Measurements from ENCODE around the gene PHLPP1.
A peak's percentile ranks its signal among the peaks of the same experiment; 100 is the strongest.
"Not testable (repeated sequence)": the region's sequence is repeated elsewhere in the genome, so short reads cannot be mapped to it uniquely, and the experiment has no call there.

Gene PHLPP1

DNA sequence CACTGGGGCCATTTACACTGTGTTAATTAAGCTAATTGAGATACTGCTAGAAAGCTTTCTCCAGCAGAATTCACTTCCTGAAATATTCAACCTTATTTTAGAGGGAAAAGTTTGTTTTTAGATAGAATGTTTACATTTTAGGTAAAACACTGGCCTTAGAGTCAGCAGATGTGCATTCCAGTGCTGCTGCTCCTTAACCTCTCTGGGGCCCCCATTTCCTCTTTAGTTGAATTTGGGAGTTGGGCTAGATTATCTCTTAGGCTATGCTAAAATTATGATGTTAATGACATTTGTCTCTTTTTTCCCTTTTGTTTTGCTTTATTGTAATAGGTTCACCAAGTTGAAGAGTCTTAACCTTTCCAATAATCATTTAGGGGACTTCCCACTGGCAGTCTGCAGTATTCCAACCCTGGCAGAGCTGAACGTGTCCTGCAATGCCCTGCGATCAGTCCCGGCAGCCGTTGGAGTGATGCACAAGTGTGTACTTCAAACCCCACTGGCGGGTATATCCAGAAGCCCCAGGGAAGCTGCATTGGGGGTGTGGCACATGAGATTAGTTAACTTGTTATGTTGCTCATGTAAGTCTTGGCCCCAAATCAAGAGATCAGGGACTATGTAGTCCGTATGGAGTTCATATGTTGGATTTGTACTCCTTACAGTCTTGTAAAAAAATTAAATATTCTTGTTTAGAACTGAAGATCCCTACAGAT, 179.5 kb downstream of the PHLPP1 start:
- DNase-seq: no peak
- H3K4me3 Mint-ChIP-seq: no peak overlapping the region
- no peaks in the 10 kb centered on the region for H3K27me3 Mint-ChIP-seq
- H3K9me3 Mint-ChIP-seq: no peaks in the 10 kb centered on the region
- no peak for ATAC-seq
- H3K36me3 Mint-ChIP-seq (ENCODE audit: low read depth): peaks cover 23% of the 10 kb centered on the region
- no peak overlapping the region for H3K27ac Mint-ChIP-seq
- peaks cover 8% of the 10 kb centered on the region for H3K4me1 Mint-ChIP-seq

DNA sequence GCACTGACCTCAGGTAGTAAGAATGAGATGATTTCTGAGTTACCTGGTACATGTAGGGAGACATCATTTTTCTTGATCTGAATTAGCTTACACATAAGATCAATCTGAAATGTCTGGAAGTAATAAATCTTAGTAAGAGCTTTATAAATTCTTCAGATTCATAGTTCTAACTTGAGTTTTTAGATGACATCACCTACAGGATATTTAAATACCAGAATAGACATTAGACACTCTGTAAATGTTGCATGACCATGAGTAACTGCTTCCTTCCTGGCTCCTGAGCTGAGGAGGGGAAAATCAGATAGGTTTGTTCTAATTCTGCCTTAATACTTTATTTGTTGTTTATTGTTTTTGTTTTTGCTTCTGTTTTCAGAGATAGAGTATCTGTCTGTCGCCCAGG, 181.8 kb downstream of the PHLPP1 start:
- DNase-seq: no peak
- Mint-ChIP-seq H3K27me3 (no peaks in the 10 kb centered on the region), H3K4me3 (no peak overlapping the region), H3K4me1 (peaks cover 8% of the 10 kb centered on the region), H3K27ac (no peak overlapping the region), H3K9me3 (no peaks in the 10 kb centered on the region), H3K36me3 (ENCODE audit: low read depth) (peaks cover 25% of the 10 kb centered on the region)
- no peak for ATAC-seq

DNA sequence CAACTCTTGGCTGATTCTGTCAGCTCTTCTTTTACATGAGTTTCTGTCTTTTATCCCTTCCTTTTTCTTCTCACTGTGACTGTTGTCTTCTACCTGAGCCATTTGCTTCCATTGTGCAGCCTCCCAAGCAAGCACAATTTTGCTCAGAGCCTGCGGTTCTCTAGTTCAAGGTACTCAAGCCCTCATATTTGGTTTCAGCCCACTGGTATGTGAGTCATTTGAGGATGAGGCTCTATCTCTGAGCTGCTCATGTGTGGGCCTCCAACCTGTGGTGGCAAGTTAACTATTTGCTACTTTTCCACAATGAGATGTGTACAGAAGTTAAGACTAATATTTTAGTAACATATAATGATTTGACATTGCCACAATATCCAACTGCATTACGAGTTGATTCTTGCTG, 183.0 kb downstream of the PHLPP1 start:
- Mint-ChIP-seq H3K4me1 (peaks cover 8% of the 10 kb centered on the region), H3K9me3 (no peaks in the 10 kb centered on the region), H3K27me3 (no peaks in the 10 kb centered on the region), H3K27ac (no peak overlapping the region), H3K36me3 (ENCODE audit: low read depth) (peaks cover 26% of the 10 kb centered on the region), H3K4me3 (no peak overlapping the region)
- ATAC-seq: peak; percentile 59
- DNase-seq: no peak

GRCh38 chr18:62899534-62899933, 184.2 kb downstream of the PHLPP1 start:
- ATAC-seq (no peak), DNase-seq (no peak)
- Mint-ChIP-seq H3K4me1 (peaks cover 8% of the 10 kb centered on the region), H3K4me3 (no peak overlapping the region), H3K27me3 (no peaks in the 10 kb centered on the region), H3K9me3 (no peaks in the 10 kb centered on the region), H3K36me3 (ENCODE audit: low read depth) (peaks cover 28% of the 10 kb centered on the region), H3K27ac (no peak overlapping the region)

DNA sequence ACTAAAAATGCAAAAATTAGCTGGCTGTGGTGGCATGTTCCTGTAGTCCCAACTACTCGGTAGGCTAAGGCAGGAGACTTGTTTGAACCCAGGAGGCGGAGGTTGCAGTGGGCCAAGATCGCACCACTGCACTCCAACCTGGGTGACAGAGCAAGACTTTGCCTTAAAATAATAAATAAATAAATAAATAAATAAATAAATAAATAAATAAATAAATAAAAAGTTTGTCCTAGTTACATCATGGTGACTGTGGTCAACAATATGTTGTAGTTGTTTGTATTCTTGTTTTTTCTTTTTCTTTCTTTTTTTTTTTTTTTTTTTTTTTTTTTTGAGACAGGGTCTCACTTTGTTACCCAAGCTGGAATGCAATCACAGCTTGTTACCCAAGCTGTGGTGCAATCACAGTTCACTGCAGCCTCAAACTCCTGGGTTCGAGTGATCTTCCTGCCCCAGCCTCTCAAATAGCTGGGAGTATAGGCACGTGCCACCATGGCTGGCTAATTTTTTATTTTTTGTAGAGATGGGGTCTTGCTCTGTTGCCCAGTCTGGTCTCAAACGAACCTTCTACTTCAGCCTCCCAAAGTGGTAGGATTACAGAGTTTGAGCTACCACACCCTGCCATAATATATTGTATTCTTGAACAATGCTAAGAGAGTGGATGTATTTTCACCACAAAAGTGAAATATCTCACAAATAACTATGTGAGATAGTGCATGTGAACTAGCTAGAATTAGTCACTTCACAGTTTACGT, 185.0 kb downstream of the PHLPP1 start:
- peaks cover 31% of the 10 kb centered on the region for H3K36me3 Mint-ChIP-seq (ENCODE audit: low read depth)

DNA sequence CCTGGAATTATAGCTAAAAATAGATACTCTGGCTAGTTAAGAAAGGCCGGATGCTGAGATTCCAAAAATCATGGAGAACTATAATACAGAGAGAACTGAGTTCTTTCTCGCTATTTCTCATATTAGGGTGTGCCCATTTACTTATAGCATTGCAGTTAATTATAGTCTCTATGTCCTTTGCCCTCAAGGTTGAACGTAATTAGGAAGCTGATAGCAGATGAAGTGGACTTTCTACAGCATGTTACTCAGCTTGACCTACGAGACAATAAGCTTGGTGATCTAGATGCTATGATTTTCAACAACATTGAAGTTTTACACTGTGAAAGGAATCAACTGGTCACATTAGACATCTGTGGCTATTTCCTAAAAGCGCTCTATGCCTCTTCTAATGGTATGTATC, 187.4 kb downstream of the PHLPP1 start:
- ATAC-seq: no peak
- Mint-ChIP-seq H3K27me3 (no peaks in the 10 kb centered on the region), H3K4me1 (peaks cover 5% of the 10 kb centered on the region), H3K9me3 (no peaks in the 10 kb centered on the region), H3K36me3 (ENCODE audit: low read depth) (peaks cover 24% of the 10 kb centered on the region), H3K4me3 (no peak overlapping the region), H3K27ac (no peak overlapping the region)
- DNase-seq: no peak

More for the DNA sequence above, 185.0 kb downstream of the PHLPP1 start:
- ATAC-seq: no peak
- Mint-ChIP-seq H3K27ac (no peak overlapping the region), H3K4me3 (no peak overlapping the region), H3K4me1 (peaks cover 8% of the 10 kb centered on the region), H3K27me3 (no peaks in the 10 kb centered on the region), H3K9me3 (no peaks in the 10 kb centered on the region)
- no peak for DNase-seq

GRCh38 chr18:62904396-62905285, 189.3 kb downstream of the PHLPP1 start:
- ATAC-seq (no peak), DNase-seq (no peak)
- Mint-ChIP-seq H3K4me3 (no peak overlapping the region), H3K4me1 (no peaks in the 10 kb centered on the region), H3K36me3 (ENCODE audit: low read depth) (peaks cover 11% of the 10 kb centered on the region), H3K9me3 (no peaks in the 10 kb centered on the region), H3K27me3 (no peaks in the 10 kb centered on the region), H3K27ac (no peak overlapping the region)

GRCh38 chr18:62912885-62913284, 197.5 kb downstream of the PHLPP1 start:
- no peaks in the 10 kb centered on the region for H3K27me3 Mint-ChIP-seq
- no peak for ATAC-seq
- no peak overlapping the region for H3K4me3 Mint-ChIP-seq
- H3K9me3 Mint-ChIP-seq: no peaks in the 10 kb centered on the region
- H3K27ac Mint-ChIP-seq: no peak overlapping the region
- H3K4me1 Mint-ChIP-seq: no peaks in the 10 kb centered on the region
- DNase-seq: no peak
- peaks cover 5% of the 10 kb centered on the region for H3K36me3 Mint-ChIP-seq (ENCODE audit: low read depth)

DNA sequence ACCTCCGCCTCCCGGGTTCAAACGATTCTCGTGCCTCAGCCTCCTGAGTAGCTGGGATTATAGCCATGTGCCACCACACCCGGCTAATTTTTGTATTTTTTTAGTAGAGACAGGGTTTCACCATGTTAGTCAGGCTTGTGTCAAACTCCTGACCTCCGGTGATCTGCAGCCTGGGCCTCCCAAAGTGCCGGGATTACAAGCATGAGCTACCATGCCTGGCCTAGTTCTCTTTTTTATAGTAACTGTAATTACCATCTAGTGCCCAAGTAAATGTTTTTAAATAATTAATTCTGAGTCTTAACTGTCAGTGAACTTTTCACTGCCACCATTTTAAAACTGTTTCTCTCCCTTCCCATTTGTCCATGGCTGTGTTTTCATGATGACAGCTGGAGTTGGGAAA, 198.5 kb downstream of the PHLPP1 start:
- H3K27me3 Mint-ChIP-seq, H3K9me3 Mint-ChIP-seq: not testable (repeated sequence)

GRCh38 chr18:62914871-62915392, 199.6 kb downstream of the PHLPP1 start:
- Mint-ChIP-seq H3K27ac (no peak overlapping the region), H3K36me3 (ENCODE audit: low read depth) (peaks cover 5% of the 10 kb centered on the region), H3K27me3 (no peaks in the 10 kb centered on the region), H3K4me3 (no peak overlapping the region), H3K9me3 (no peaks in the 10 kb centered on the region), H3K4me1 (no peaks in the 10 kb centered on the region)
- DNase-seq (no peak), ATAC-seq (no peak)

More for the DNA sequence above, 198.5 kb downstream of the PHLPP1 start:
- H3K27ac Mint-ChIP-seq; H3K36me3 Mint-ChIP-seq (ENCODE audit: low read depth); DNase-seq; ATAC-seq; H3K4me3 Mint-ChIP-seq; H3K4me1 Mint-ChIP-seq: not testable (repeated sequence)

- DNase-seq: no peak
- no peak overlapping the region for H3K27ac Mint-ChIP-seq
- no peak overlapping the region for H3K4me3 Mint-ChIP-seq
- no peak for ATAC-seq
- H3K36me3 Mint-ChIP-seq (ENCODE audit: low read depth): peaks cover 8% of the 10 kb centered on the region
- H3K4me1 Mint-ChIP-seq: no peaks in the 10 kb centered on the region
- H3K9me3 Mint-ChIP-seq: no peaks in the 10 kb centered on the region
- no peaks in the 10 kb centered on the region for H3K27me3 Mint-ChIP-seq
These were observed 203.0 kb downstream of the PHLPP1 start for GRCh38 chr18:62918361-62918760.

GRCh38 chr18:62919109-62919838, 203.9 kb downstream of the PHLPP1 start:
- DNase-seq: no peak
- H3K4me3 Mint-ChIP-seq: no peak overlapping the region
- ATAC-seq: no peak
- H3K4me1 Mint-ChIP-seq: no peaks in the 10 kb centered on the region
- no peaks in the 10 kb centered on the region for H3K9me3 Mint-ChIP-seq
- no peak overlapping the region for H3K27ac Mint-ChIP-seq
- H3K27me3 Mint-ChIP-seq: no peaks in the 10 kb centered on the region
- peaks cover 8% of the 10 kb centered on the region for H3K36me3 Mint-ChIP-seq (ENCODE audit: low read depth)

- Mint-ChIP-seq H3K4me3 (no peak overlapping the region), H3K9me3 (no peaks in the 10 kb centered on the region), H3K36me3 (ENCODE audit: low read depth) (peaks cover 3% of the 10 kb centered on the region), H3K27ac (no peak overlapping the region), H3K27me3 (no peaks in the 10 kb centered on the region), H3K4me1 (no peaks in the 10 kb centered on the region)
- DNase-seq (no peak), ATAC-seq (no peak)
These were observed 209.8 kb downstream of the PHLPP1 start for GRCh38 chr18:62925031-62925688.
